A673 (cell line): ENCODE measurements around the gene CPEB1. TPM values are rescaled to one million over a fixed set of nuclear protein-coding genes. Genes with fewer than 3 reads are reported as not detected.

Experiments used
- BruUV-seq: library from RNA; stranded (reverse); fragments of 400-500 nt; replicated peaks from 2 replicates; lab custom pipeline; 2021; lab: Mats Ljungman, UMichigan
- CTCF ChIA-PET: fragments of 300-600 bp; sonication (Branson Sonifier 250); formaldehyde crosslinking; loops from one replicate; lab custom pipeline; 2022; ENCODE audit warnings: antibody characterized with exemption; lab: Charles Lee
- POLR2A ChIA-PET: fragments of 300-600 bp; sonication (Branson Sonifier 250); formaldehyde crosslinking; loops from one replicate; lab custom pipeline; 2022; ENCODE audit warnings: antibody characterized with exemption; ENCODE audit not compliant: low non-redundant PET; lab: Charles Lee
- DNase-seq: peaks from one replicate; pipeline ENCODE4 v3.0.0-alpha.2; 2015; ENCODE audit warnings: low spot score
- H3K27ac ChIP-seq: fragments of 200-600 bp; sonication (generic); 2 replicates; pipeline ENCODE4 v1.5.1; 2016; ENCODE audit warnings: mixed run types, low read depth, mild to moderate bottlenecking, mixed read lengths, antibody characterized with exemption, low read length; ENCODE audit not compliant: poor library complexity, severe bottlenecking
- H3K27me3 ChIP-seq: fragments of 200-600 bp; sonication (generic); replicated peaks from 2 replicates; pipeline ENCODE4 v1.6.1; 2017; ENCODE audit warnings: mixed run types, low read depth, mild to moderate bottlenecking, mixed read lengths, antibody characterized with exemption, low read length; ENCODE audit not compliant: insufficient read depth, poor library complexity
- H3K36me3 ChIP-seq: fragments of 200-600 bp; sonication (generic); 2 replicates; pipeline ENCODE4 v1.6.1; 2016; ENCODE audit warnings: mixed run types, mild to moderate bottlenecking, mixed read lengths, antibody characterized with exemption, low read length; ENCODE audit not compliant: insufficient read depth, poor library complexity, severe bottlenecking
- H3K4me1 ChIP-seq: fragments of 200-600 bp; sonication (generic); 2 replicates; pipeline ENCODE4 v1.6.1; 2017; ENCODE audit warnings: mixed run types, mild to moderate bottlenecking, mixed read lengths, antibody characterized with exemption, low read length; ENCODE audit not compliant: insufficient read depth, poor library complexity, severe bottlenecking
- H3K4me3 ChIP-seq: fragments of 200-600 bp; sonication (generic); 2 replicates; pipeline ENCODE4 v1.5.1; 2016; ENCODE audit warnings: low read depth, mixed run types, mild to moderate bottlenecking, mixed read lengths, low read length; ENCODE audit not compliant: poor library complexity, severe bottlenecking
- H3K9me3 ChIP-seq: fragments of 200-600 bp; sonication (generic); 2 replicates; pipeline ENCODE4 v1.6.1; 2016; ENCODE audit warnings: mixed run types, low read depth, mild to moderate bottlenecking, mixed read lengths, antibody characterized with exemption, low read length; ENCODE audit not compliant: poor library complexity, severe bottlenecking
- CTCF ChIP-seq: fragments of 300-800, 200-600 bp; sonication (generic); conservative IDR thresholded peaks from 2 replicates; pipeline ENCODE4 v1.5.1; 2017; ENCODE audit warnings: low read depth, mild to moderate bottlenecking, antibody characterized with exemption, low read length, moderate library complexity, mixed read lengths
- EZH2 ChIP-seq: fragments of 200-600 bp; sonication (generic); IDR thresholded peaks from 2 replicates; pipeline ENCODE4 v1.6.1; 2017; ENCODE audit warnings: borderline replicate concordance, low read depth, mild to moderate bottlenecking, mixed read lengths, antibody characterized with exemption, low read length; ENCODE audit not compliant: poor library complexity, severe bottlenecking
- intact Hi-C: fragments of 100-400 bp; cut with micrococcal nuclease; formaldehyde crosslinking; loops from one replicate; pipeline ENCODE4 v1.10.0; 2022; ENCODE audit not compliant: unreplicated experiment
- total RNA-seq: library from RNA; stranded (reverse); gene quantifications from 2 replicates; pipeline ENCODE4 v1.2.3, GENCODE V29; 2021

CPEB1 gene
- total RNA-seq, 1 experiment from 2014 or later, result not detected

- ChIA-PET POLR2A (no interaction called here), CTCF (no interaction called here)
- no peak for DNase-seq
- intact Hi-C loops, result no loop called here
- Histone ChIP-seq H3K27ac (no peak overlapping the region), H3K36me3 (no peaks in the 10 kb centered on the region), H3K9me3 (no peaks in the 10 kb centered on the region), H3K4me3 (no peak overlapping the region), H3K4me1 (peaks cover 6% of the 10 kb centered on the region), H3K27me3 (peaks cover 61% of the 10 kb centered on the region)
- no TSS peak for BruUV-seq
- no peak for TF ChIP-seq EZH2
- TF ChIP-seq CTCF, result no peak
These were observed 4.5 kb upstream of the CPEB1 start for GRCh38 chr15:82651708-82652107.

GRCh38 chr15:82650046-82650670, 3.0 kb upstream of the CPEB1 start:
- no peaks in the 10 kb centered on the region for H3K36me3 ChIP-seq
- CTCF ChIA-PET, result no interaction called here
- H3K27me3 ChIP-seq, result peaks cover 76% of the 10 kb centered on the region
- DNase-seq, result no peak
- H3K27ac ChIP-seq, result no peak overlapping the region
- H3K4me3 ChIP-seq, result no peak overlapping the region
- intact Hi-C loops, result no loop called here
- POLR2A ChIA-PET, result no interaction called here
- TF ChIP-seq CTCF, result no peak
- no peak for TF ChIP-seq EZH2
- BruUV-seq, result no TSS peak
- no peaks in the 10 kb centered on the region for H3K9me3 ChIP-seq
- H3K4me1 ChIP-seq, result peaks cover 6% of the 10 kb centered on the region

GRCh38 chr15:82649226-82649999, 2.2 kb upstream of the CPEB1 start:
- CTCF ChIA-PET, result no interaction called here
- Histone ChIP-seq H3K4me1 (peaks cover 6% of the 10 kb centered on the region), H3K9me3 (no peaks in the 10 kb centered on the region), H3K27me3 (peaks cover 82% of the 10 kb centered on the region), H3K27ac (no peak overlapping the region), H3K4me3 (no peak overlapping the region), H3K36me3 (no peaks in the 10 kb centered on the region)
- TF ChIP-seq EZH2 (no peak), CTCF (no peak)
- POLR2A ChIA-PET, result no interaction called here
- BruUV-seq, result no TSS peak
- intact Hi-C loops, result no loop called here
- DNase-seq, result no peak
